GM23338 (cell line): Measurements from ENCODE around the gene G6PD. TPM values are rescaled to one million over a fixed set of nuclear protein-coding genes. Genes with fewer than 3 reads are reported as not detected.
"Not testable (repeated sequence)": the region's sequence is repeated elsewhere in the genome, so short reads cannot be mapped to it uniquely, and the experiment has no call there.

Source experiments
- ATAC-seq: fragments of 200-7000 bp; cut with Tn5 transposase; 3 replicates; pipeline ENCODE4 v1.9.1; 2020
- DNase-seq: peaks from one replicate; pipeline ENCODE4 v3.0.0-alpha.2; 2015; ENCODE audit warnings: low spot score
- H2AFZ ChIP-seq: fragments of 200-600 bp; sonication (generic); 2 replicates; pipeline ENCODE4 v1.8.0; 2016; ENCODE audit warnings: antibody characterized with exemption, mild to moderate bottlenecking, moderate library complexity
- H3F3A ChIP-seq: fragments of 200-600 bp; sonication (generic); replicated peaks from 2 replicates; pipeline ENCODE4 v1.8.0; 2017; ENCODE audit warnings: antibody characterized with exemption, mixed run types, low read depth
- H3K27ac ChIP-seq: fragments of 200-600 bp; sonication (generic); 2 replicates; pipeline ENCODE4 v1.6.1; 2016; ENCODE audit warnings: low read depth
- H3K27me3 ChIP-seq: fragments of 200-600 bp; sonication (generic); 2 replicates; pipeline ENCODE4 v1.8.0; 2016; ENCODE audit warnings: mild to moderate bottlenecking, mixed run types, moderate library complexity; ENCODE audit not compliant: insufficient read depth
- H3K36me3 ChIP-seq: fragments of 200-600 bp; sonication (generic); 2 replicates; pipeline ENCODE4 v1.8.0; 2016; ENCODE audit warnings: mild to moderate bottlenecking; ENCODE audit not compliant: insufficient read depth
- H3K4me1 ChIP-seq: fragments of 200-600 bp; sonication (generic); 2 replicates; pipeline ENCODE4 v1.8.0; 2016; ENCODE audit warnings: mild to moderate bottlenecking, moderate library complexity; ENCODE audit not compliant: insufficient read depth
- H3K4me2 ChIP-seq: fragments of 200-600 bp; sonication (generic); 2 replicates; pipeline ENCODE4 v1.7.1; 2017; ENCODE audit warnings: mixed run types
- H3K4me3 ChIP-seq: fragments of 200-600 bp; sonication (generic); 2 replicates; pipeline ENCODE4 v1.6.1; 2016; ENCODE audit warnings: mixed run types
- H3K79me2 ChIP-seq: fragments of 200-600 bp; sonication (generic); replicated peaks from 2 replicates; pipeline ENCODE4 v1.8.0; 2017; ENCODE audit warnings: mild to moderate bottlenecking; ENCODE audit not compliant: insufficient read depth
- H3K9me2 ChIP-seq: fragments of 200-600 bp; sonication (generic); 2 replicates; pipeline ENCODE4 v1.8.0; 2017; ENCODE audit not compliant: insufficient read depth
- H4K20me1 ChIP-seq: fragments of 200-600 bp; sonication (generic); replicated peaks from 2 replicates; pipeline ENCODE4 v1.8.0; 2017; ENCODE audit warnings: mild to moderate bottlenecking; ENCODE audit not compliant: insufficient read depth
- H3K27ac Mint-ChIP-seq: 2 replicates; pipeline ENCODE4 v1.8.0; 2020; ENCODE audit warnings: inconsistent platforms, mild to moderate bottlenecking, moderate library complexity, mixed read lengths
- H3K27me3 Mint-ChIP-seq: 3 replicates; pipeline ENCODE4 v1.8.0; 2022; ENCODE audit warnings: low read depth, mild to moderate bottlenecking, moderate library complexity, mixed read lengths, inconsistent platforms; ENCODE audit not compliant: insufficient read depth, poor library complexity
- H3K36me3 Mint-ChIP-seq: 3 replicates; pipeline ENCODE4 v1.8.0; 2021; ENCODE audit warnings: low read depth, mild to moderate bottlenecking, inconsistent platforms, moderate library complexity, mixed read lengths
- H3K4me1 Mint-ChIP-seq: 3 replicates; pipeline ENCODE4 v1.8.0; 2020; ENCODE audit warnings: mild to moderate bottlenecking, inconsistent platforms, mixed read lengths
- H3K4me3 Mint-ChIP-seq: 3 replicates; pipeline ENCODE4 v1.8.0; 2021; ENCODE audit warnings: moderate library complexity, mild to moderate bottlenecking, inconsistent platforms, mixed read lengths
- H3K9me3 Mint-ChIP-seq: 3 replicates; pipeline ENCODE4 v1.8.0; 2020; ENCODE audit warnings: moderate library complexity, mild to moderate bottlenecking, inconsistent platforms, mixed read lengths
- CREB1 ChIP-seq: fragments of 250-450 bp; sonication (Bioruptor Pico); IDR thresholded peaks from 2 replicates; pipeline ENCODE4 v1.5.0; 2020; ENCODE audit warnings: low read depth, mild to moderate bottlenecking, moderate library complexity
- EZH2 ChIP-seq: fragments of 200-600 bp; sonication (generic); IDR thresholded peaks from one replicate; pipeline ENCODE4 v1.8.0; 2017; ENCODE audit warnings: antibody characterized with exemption, mild to moderate bottlenecking, low read depth; ENCODE audit not compliant: unreplicated experiment
- JUNB ChIP-seq: IDR thresholded peaks from one replicate; pipeline ENCODE4 v1.6.1; 2016; ENCODE audit warnings: antibody characterized with exemption; ENCODE audit not compliant: unreplicated experiment
- NANOG ChIP-seq: IDR thresholded peaks from 2 replicates; pipeline ENCODE4 v1.6.1; 2016; ENCODE audit warnings: antibody characterized with exemption, borderline replicate concordance
- POLR2AphosphoS5 ChIP-seq: IDR thresholded peaks from 2 replicates; pipeline ENCODE4 v1.6.1; 2016; ENCODE audit warnings: antibody characterized with exemption, low read depth
- STAT1 ChIP-seq: IDR thresholded peaks from one replicate; pipeline ENCODE4 v1.6.1; 2016; ENCODE audit warnings: antibody characterized with exemption; ENCODE audit not compliant: unreplicated experiment
- ZNF114 ChIP-seq: fragments of 250-450 bp; sonication (Bioruptor Pico); IDR thresholded peaks from 2 replicates; pipeline ENCODE4 v1.5.0; 2020; ENCODE audit warnings: mild to moderate bottlenecking, moderate library complexity
- ZNF331 ChIP-seq: fragments of 250-450 bp; sonication (Bioruptor Pico); IDR thresholded peaks from 2 replicates; pipeline ENCODE4 v1.5.0; 2020; ENCODE audit warnings: low read depth, mild to moderate bottlenecking, moderate library complexity
- polyA plus RNA-seq: library from polyadenylated mRNA; unstranded; fragments of >200 nt; fragmentation: Nextera tagmentation; extraction: Ambion mirVana; gene quantifications from 2 replicates; pipeline ENCODE4 v1.2.1, GENCODE V29; 2016
- total RNA-seq: library from RNA; depleted of rRNA; stranded (reverse); fragments of >200 nt; shearing (Covaris generic); gene quantifications from 2 replicates; pipeline ENCODE4 v1.2.3, GENCODE V29; 2014
- TF ChIP-seq, protein P1 (sequence below): IDR thresholded peaks from 2 replicates; pipeline ENCODE4 v1.6.1; 2016; ENCODE audit warnings: antibody characterized with exemption
- TF ChIP-seq, protein P2 (sequence below): IDR thresholded peaks from one replicate; pipeline ENCODE4 v1.6.1; 2018; ENCODE audit warnings: antibody characterized with exemption; ENCODE audit not compliant: unreplicated experiment
- TF ChIP-seq, protein P3 (sequence below), 2 experiments: fragments of 200-600 bp in 1 of 2; sonication (generic) in 1 of 2; conservative IDR thresholded peaks; 2 replicates each; pipeline versions ENCODE4 v1.5.1 to v1.6.1; 2016 to 2017; ENCODE audit warnings: antibody characterized with exemption in 2 of 2, low read depth in 2 of 2, mild to moderate bottlenecking in 2 of 2, moderate library complexity in 1 of 2

G6PD gene
- total and polyA plus RNA-seq, 2 experiments from 2014 or later, result 14.4 to 66.7 TPM

DNA sequence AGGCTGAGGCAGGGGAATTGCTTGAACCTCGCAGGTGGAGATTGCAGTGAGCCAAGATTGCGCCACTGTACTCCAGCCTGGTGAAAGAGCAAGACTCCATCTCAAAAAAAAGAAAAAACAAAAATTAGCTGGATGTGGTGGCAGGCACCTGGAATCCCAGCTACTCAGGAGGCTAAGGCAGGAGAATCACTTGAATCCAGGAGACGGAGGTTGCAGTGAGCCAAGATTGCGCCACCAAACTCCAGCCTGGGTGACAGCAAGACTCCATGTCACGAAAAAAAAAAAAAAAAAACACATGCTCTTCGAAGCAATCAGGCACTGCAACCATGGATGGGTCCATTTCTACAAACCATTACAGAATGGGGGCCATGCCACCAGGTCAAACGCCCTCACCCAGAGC, 6.3 kb downstream of the G6PD start:
- not testable (repeated sequence) for H3K27ac Mint-ChIP-seq, H3K9me2 ChIP-seq, ATAC-seq, H4K20me1 ChIP-seq, H3K9me3 Mint-ChIP-seq, H3K27ac ChIP-seq, H3K4me3 Mint-ChIP-seq, H2AFZ ChIP-seq, H3K4me1 Mint-ChIP-seq, H3F3A ChIP-seq, H3K4me1 ChIP-seq, H3K27me3 ChIP-seq, H3K4me2 ChIP-seq, H3K27me3 Mint-ChIP-seq, H3K36me3 ChIP-seq, H3K4me3 ChIP-seq, H3K79me2 ChIP-seq, DNase-seq
- H3K36me3 Mint-ChIP-seq, result peaks cover 25% of the 10 kb centered on the region

DNA sequence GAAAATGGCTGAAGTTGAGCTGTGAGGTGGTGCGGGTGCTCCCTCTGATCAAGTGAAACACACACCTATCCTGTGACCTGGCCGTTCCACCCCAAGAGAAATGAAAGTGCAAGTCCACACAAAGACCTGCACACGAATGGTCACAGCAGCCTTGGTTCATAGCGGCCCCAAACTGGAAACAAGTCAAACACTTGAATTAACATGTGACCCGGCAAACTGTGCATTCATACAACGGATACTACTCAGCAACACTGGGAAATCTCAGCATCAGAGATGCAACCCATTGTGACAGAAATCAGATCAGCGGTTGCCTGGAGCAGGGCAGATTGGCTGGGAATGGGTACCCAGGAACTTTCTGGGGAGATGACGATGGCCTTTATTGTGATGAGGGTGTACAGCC, 7.6 kb downstream of the G6PD start:
- Mint-ChIP-seq H3K27me3 (peaks cover 2% of the 10 kb centered on the region), H3K4me1 (no peaks in the 10 kb centered on the region), H3K4me3 (no peak overlapping the region), H3K36me3 (peaks cover 23% of the 10 kb centered on the region), H3K9me3 (no peaks in the 10 kb centered on the region), H3K27ac (0 out of 2 replicates have a peak overlapping the region, but pooled peaks have one; percentile 59)
- H3K4me3 ChIP-seq, result no peak overlapping the region
- H3K4me2 ChIP-seq, result no peak overlapping the region
- no peak overlapping the region for H2AFZ ChIP-seq
- H4K20me1 ChIP-seq, result no peaks in the 10 kb centered on the region
- H3K27ac ChIP-seq, result no peak overlapping the region
- no peaks in the 10 kb centered on the region for H3K27me3 ChIP-seq
- no peaks in the 10 kb centered on the region for H3K4me1 ChIP-seq
- no peaks in the 10 kb centered on the region for H3K36me3 ChIP-seq
- DNase-seq (no peak), ATAC-seq (no peak)
- no peaks in the 10 kb centered on the region for H3K79me2 ChIP-seq
- H3K9me2 ChIP-seq, result no peaks in the 10 kb centered on the region
- no peaks in the 10 kb centered on the region for H3F3A ChIP-seq
- TF ChIP-seq POLR2AphosphoS5, result no peak
- no peak for TF ChIP-seq EZH2
- TF ChIP-seq JUNB, result no peak
- no peak for TF ChIP-seq ZNF331 (CRISPR knock-in tag)
- TF ChIP-seq, protein P1, sequence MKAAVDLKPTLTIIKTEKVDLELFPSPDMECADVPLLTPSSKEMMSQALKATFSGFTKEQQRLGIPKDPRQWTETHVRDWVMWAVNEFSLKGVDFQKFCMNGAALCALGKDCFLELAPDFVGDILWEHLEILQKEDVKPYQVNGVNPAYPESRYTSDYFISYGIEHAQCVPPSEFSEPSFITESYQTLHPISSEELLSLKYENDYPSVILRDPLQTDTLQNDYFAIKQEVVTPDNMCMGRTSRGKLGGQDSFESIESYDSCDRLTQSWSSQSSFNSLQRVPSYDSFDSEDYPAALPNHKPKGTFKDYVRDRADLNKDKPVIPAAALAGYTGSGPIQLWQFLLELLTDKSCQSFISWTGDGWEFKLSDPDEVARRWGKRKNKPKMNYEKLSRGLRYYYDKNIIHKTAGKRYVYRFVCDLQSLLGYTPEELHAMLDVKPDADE, result no peak
- no peak for TF ChIP-seq NANOG
- no peak for TF ChIP-seq STAT1
- TF ChIP-seq, protein P2, sequence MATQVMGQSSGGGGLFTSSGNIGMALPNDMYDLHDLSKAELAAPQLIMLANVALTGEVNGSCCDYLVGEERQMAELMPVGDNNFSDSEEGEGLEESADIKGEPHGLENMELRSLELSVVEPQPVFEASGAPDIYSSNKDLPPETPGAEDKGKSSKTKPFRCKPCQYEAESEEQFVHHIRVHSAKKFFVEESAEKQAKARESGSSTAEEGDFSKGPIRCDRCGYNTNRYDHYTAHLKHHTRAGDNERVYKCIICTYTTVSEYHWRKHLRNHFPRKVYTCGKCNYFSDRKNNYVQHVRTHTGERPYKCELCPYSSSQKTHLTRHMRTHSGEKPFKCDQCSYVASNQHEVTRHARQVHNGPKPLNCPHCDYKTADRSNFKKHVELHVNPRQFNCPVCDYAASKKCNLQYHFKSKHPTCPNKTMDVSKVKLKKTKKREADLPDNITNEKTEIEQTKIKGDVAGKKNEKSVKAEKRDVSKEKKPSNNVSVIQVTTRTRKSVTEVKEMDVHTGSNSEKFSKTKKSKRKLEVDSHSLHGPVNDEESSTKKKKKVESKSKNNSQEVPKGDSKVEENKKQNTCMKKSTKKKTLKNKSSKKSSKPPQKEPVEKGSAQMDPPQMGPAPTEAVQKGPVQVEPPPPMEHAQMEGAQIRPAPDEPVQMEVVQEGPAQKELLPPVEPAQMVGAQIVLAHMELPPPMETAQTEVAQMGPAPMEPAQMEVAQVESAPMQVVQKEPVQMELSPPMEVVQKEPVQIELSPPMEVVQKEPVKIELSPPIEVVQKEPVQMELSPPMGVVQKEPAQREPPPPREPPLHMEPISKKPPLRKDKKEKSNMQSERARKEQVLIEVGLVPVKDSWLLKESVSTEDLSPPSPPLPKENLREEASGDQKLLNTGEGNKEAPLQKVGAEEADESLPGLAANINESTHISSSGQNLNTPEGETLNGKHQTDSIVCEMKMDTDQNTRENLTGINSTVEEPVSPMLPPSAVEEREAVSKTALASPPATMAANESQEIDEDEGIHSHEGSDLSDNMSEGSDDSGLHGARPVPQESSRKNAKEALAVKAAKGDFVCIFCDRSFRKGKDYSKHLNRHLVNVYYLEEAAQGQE, result no peak
- TF ChIP-seq ZNF114 (CRISPR knock-in tag), result no peak
- TF ChIP-seq, protein P3, sequence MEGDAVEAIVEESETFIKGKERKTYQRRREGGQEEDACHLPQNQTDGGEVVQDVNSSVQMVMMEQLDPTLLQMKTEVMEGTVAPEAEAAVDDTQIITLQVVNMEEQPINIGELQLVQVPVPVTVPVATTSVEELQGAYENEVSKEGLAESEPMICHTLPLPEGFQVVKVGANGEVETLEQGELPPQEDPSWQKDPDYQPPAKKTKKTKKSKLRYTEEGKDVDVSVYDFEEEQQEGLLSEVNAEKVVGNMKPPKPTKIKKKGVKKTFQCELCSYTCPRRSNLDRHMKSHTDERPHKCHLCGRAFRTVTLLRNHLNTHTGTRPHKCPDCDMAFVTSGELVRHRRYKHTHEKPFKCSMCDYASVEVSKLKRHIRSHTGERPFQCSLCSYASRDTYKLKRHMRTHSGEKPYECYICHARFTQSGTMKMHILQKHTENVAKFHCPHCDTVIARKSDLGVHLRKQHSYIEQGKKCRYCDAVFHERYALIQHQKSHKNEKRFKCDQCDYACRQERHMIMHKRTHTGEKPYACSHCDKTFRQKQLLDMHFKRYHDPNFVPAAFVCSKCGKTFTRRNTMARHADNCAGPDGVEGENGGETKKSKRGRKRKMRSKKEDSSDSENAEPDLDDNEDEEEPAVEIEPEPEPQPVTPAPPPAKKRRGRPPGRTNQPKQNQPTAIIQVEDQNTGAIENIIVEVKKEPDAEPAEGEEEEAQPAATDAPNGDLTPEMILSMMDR (conservative IDR thresholded peaks at IDR 0.05; ENCODE audit: low read depth in 2 of 2), result no peak
- TF ChIP-seq CREB1 (CRISPR knock-in tag), result no peak
